NCI-H128 (cell line): Measurements from ENCODE around the gene ZCCHC10.
"Not testable (repeated sequence)": the region's sequence is repeated elsewhere in the genome, so short reads cannot be mapped to it uniquely, and the experiment has no call there.

Experiments used
- DNase-seq: peaks from one replicate; lab custom pipeline; 2025; ENCODE audit not compliant: unreplicated experiment; lab: John Stamatoyannopoulos, UW

Gene ZCCHC10

DNA sequence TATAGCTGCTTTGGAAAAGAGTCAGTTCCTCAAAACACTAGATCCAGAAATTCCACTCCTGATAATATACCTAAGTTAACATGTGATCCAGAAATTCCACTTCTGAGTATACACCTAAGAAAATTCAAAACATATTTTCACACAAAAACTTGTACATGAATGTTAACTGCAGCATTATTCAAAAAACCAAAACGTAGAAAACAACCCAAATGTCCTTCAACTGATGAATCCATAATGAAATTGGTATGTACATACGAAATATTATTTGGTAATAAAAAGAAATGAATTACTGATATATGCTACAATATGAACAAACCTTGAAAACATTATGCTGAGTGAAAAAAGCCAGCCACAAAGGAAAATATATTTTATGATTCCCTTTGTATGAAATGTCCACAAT, 46.4 kb downstream of the ZCCHC10 start:
- DNase-seq = no peak

DNA sequence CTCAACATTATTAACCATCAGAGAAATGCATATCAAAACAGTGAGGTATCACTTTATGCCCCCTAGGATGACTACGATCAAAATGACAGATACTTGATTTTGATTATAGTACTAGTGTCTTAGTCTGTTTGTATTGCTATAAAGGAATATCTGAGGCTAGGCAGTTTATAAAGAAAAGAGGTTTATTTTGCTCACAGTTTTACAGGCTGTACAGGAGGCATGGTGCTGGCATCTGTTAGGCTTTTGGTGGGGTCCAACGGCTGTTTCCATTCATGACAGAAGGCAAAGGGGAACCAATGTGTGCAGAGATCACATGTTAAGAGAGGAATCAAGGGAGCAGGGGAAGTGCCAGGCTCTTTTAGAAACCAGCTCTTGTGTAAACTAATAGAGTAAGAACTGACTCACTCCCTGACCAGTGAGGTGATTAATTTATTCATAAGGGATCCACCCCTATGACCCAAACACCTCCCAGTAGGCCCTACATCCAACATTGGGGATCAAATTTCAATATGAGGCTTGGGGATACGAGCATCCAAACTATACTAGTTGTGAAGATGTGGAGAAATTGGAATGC, 46.9 kb downstream of the ZCCHC10 start:
- DNase-seq = no peak

DNA sequence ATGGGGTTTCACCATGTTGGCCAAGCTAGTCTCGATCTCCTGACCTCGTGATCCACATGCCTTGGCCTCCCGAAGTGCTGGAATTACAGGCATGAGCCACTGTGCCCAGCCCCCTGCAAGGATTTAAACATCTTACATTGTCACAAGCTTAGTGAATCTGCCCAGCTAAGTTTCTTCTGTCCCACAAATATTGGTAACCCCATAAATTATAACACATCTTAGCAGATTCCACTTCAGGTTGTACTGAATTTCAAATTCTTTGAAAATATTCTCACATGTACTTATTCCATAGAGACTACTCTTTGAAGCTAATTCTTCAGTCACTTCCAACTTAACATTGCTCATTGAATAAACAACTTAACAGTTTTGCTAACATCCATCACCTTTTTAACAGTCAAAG, 49.5 kb downstream of the ZCCHC10 start:
- no peak for DNase-seq

DNA sequence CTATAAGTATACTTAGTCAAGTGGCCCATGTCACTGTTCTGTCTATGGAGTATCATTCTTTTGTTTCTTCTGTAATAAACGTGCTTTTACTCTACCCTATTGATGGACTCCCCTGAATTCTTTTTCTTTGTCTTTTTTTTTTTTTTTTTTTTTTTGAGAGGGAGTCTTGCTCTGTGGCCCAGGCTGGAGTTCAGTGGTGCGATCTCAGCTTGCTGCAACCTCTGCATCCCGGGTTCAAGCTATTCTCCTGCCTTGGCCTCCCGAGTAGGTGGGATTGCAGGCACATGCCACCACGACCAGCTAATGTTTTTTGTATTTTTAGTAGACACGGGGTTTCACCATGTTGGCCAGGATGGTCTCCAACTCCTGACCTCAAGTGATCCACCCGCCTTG, 53.9 kb downstream of the ZCCHC10 start:
- not testable (repeated sequence) for DNase-seq

DNA sequence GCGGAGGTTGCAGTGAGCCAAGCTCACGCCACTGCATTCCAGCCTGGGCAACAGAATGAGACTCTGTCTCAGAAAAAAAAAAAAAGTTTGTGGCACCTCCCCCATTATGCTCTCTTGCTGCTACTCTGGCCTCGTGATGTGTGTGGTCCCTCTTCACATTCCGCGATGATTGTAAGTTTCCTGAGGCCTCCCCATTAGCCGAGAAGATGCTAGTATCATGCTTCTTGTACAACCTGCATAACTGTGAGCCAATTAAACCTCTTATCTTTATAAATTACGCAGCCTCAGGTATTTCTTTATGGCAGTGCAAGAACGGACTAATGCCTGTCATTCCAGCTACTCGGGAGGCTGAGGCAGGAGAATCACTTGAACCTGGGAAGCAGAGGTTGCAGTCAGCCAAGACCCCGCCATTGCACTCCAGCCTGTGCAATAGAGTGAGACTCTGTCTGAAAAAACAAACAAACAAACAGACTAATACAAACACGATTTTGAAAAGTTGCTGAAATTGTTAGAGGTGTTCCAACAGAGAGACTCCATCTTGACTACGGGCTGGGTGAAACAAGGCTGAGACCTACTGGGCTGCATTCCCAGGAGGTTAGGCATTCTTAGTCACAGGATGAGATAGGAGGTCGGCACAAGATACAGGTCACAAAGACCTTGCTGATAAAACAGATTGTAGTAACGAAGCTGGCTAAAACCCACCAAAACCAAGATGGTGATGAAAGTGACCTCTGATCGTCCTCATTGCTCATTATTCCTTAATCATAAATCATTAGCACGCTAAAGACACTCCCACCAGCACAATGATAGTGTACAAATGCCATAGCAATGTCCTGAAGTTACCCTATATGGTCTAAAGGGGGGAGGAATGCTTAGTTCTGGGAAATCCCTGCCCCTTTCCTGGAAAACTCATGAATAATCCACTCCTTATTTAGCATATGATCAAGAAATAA, 54.6 kb downstream of the ZCCHC10 start:
- no peak for DNase-seq

DNA sequence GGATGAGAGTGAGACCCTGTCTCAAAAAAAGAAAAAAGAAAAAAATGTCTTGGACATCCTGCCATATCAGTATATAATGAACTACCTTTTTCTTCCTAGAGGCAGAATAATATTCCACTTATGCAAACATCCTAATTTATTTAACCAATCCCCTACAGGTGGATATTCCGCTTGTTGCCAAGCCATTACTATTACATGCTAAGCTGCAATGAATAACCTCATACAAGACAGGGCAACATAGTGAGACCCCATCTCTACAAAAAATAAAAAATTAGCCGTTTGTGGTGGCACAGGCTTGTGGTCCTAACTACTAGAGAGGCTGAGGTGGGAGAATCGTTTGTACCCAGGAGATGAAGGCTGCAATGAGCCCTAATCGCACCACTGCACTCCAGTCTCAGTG, 61.2 kb downstream of the ZCCHC10 start:
- no peak for DNase-seq

DNA sequence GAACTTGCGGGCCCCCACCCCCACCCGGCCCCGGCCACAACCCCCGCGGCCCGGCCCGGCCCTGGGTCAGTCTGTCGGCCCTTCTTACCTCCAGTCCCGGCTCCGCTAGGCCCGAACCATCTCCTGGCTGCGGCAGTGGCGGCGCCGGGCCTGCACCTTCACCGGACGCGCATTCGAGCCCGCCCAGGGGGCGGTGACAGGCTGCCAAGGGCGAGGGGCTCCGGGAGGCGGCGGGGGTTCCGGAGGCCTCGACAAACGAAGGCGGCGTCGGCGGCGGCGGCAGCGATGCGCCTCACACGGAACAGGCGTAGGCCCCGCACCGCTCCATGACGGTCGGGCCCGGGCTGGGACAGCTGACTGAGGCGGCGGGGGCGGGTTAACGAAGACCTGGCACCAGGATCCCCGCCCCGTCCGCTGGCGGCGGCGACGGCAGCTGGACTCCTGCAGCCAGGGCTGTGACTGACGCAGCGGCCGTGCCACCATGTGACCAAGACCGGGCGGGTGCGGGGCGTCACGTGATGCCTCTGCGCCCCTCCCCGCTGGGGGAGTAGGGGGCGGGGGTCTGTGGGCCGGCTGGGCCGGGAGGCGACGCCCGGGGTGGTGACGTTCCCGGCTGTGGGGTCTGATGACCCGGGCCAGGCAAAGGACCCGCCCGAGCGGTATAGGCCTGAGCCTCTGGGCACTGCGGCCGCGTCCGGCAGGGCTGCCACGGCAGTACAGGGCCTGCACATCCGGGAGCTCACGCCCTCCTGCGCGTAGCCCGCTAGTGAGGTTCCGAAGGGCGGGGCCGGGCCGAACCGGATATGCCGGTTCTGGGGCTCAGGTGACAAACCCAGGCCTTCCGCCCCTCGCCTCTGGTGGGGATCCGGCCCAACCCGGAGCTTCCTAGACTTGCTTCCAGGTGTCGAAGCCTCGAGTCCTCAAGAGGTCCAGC, 62.9 kb downstream of the ZCCHC10 start, which contains the start of gene AFF4:
Gene AFF4 (minus strand): TSS at position 464 of the 934 bp plus-strand sequence. CDS start 26,445 bp downstream, outside the sequence.
- DNase-seq = peak; percentile 72

DNA sequence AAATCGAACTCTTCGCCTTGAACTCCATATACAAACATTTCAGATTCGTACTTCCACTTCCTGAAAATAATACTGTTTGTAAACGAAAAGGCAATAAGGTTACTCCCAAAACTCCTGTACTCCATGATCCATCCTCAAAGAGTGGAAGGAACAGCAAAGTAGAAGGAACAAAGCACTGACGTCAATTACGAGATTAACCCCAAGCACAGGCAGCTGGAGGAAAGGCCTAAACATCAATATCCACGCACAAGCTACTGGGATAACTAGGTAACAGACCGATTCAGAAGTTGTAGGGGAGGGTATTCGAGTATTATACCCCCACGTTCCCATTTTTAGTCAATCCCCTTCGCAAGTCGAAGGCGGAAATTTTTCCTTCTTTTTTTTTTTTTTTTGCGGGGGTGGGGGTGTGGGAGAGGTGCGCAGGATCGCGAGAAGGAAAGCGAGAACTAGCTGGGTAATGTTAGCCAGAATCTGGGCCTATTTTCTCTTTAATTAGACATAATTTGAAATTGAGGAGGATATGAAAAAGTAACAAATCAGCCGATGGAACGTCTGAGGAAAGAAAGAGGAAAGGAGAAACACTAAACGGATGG, 63.8 kb downstream of the ZCCHC10 start:
- no peak for DNase-seq

DNA sequence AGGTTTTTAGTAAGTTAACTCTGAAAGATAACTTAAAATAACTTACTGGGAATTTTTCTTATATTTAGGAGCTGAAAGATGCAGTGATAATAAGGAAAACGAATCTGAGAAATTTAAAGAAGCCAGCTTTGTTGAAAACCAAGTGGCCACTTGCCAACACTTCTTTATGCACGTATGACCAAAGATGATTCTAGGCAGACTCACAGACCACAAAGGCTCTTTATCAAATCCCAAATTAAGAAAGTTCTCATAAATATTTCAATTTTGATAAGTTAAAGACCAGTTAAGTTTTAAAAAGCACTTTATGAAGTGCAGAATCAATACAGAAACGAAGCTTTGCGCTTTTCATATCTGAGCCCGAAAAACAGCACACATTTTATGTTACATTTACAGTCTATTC, 64.5 kb downstream of the ZCCHC10 start:
- no peak for DNase-seq

DNA sequence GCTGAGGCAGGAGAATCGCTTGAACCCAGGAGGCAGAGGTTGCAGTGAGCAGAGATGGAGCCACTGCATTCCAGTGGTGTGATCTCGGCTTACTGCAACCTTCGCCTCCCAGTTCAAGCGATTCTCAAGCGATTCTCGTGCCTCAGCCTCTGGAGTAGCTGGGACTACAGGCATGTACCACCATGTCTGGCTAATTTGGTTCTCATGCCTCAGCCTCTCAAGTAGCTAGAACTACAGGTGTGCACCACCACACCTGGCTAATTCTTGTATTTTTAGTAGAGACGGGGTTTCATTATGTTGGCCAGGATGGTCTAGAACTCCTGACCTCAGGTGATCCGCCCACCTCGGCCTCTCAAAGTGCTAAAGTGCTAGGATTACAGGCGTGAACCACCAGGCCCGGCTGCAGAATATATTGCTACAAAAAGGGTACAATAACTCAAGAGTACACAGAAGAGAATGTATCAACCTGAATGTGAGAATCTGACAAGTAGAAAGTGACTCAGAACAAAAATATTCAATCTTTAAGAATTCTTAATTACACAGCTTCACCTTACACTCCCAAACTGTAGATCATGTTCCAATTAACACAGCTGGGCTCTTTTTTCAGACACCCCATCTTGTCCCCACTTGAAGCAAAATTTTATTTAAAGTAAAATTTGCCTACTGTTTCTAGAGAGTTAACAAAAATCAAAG, 65.1 kb downstream of the ZCCHC10 start:
- DNase-seq = not testable (repeated sequence)

DNA sequence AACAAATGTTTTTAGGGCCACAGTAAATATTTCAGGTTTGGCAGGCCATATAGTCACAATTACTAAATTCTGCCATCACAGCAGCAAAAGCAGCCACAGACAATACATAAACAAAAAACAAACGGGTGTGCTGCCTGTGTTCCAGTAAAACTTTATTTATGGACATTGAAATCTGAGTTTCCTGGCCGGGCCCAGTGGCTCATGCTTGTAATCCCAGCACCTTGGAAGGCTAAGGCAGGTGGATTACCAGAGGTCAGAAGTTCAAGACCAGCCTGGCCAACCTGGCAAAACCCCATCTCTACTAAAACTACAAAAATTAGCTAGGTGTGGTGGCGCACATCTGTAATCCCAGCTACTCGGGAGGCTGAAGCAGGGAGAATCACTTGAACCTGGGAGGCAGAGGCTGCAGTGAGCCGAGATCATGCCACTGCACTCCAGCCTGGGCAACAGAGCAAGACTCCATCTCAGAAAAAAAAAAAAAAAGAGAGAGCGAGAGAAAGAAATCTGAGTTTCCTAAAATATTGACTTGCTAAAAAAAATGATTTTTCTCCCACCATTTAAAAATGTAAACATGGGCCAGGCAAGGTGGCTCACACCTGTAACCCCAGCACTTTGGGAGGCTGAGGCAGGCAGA, 70.1 kb downstream of the ZCCHC10 start:
- DNase-seq = not testable (repeated sequence)

DNA sequence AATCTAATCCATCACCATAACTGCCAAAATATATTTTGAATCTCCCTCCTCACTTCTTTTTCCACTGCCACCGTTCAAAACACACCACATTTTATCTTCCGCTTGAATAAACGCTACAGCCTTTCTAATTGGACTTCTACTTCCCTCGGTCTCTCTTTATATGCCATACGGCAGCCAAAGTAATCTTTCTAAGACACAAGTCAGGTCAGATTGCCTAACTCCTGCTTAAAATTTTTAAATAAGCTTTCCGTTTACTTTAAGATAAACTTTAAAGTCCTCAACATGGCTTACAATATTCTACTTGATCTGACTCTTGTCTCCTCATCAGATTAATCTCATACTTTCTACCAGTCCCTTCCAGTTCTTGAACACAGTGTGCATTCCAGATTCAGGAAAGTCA, 72.6 kb downstream of the ZCCHC10 start:
- no peak for DNase-seq

DNA sequence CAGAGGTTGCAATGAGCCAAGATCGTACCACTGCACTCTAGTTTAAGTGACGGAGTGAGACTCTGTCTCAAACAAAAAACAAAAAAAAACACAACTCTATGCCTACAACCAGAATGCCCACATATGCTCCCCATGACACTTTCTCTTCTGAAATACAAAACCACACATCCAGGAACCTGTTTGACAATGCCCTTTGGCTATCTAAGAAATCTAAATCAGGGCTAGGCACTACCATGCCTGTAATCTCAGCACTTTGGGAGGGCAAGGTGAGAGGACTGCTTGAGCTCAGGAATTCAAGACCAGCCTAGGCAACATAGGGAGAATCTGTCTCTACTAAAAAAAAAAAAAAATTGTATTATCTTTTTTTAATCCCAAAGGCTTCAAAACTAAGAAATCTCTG, 73.5 kb downstream of the ZCCHC10 start:
- no peak for DNase-seq

DNA sequence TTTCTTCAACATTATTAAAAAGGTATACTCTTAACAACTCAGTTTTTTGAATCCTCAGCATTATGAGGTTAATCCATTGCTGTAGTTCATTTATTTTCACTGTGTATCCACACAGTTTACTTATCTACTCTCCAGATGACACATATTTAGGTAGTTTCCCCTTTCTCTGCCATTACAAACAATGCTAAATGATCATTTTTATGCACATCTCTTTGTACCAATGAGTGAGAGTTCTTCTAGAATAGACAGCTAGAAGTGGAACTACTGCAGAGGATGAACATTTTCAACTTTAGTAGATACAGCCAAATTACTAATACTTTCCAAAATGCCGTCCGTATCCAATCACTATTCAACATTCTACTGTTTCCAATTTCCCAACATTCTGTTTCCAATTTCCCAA, 74.5 kb downstream of the ZCCHC10 start:
- DNase-seq = no peak

DNA sequence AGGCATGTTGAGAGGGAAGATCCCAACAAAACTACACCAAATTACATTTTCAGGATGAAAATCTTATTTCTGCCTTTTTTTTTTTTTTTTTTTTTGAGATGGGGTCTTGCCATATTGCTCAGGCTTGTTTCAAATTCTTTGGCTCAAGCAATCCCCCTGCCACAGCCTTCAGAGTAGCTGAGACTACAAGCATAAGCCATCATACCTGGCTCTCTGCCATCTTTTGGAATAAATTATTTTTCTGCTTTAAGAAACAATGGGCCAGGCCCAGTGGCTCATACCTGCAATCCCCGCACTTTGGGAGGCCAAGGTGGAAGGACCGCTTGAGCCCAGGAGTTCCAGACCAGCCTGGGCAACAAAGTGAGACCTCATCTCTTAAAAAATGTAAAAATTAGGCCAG, 77.2 kb downstream of the ZCCHC10 start:
- no peak for DNase-seq

DNA sequence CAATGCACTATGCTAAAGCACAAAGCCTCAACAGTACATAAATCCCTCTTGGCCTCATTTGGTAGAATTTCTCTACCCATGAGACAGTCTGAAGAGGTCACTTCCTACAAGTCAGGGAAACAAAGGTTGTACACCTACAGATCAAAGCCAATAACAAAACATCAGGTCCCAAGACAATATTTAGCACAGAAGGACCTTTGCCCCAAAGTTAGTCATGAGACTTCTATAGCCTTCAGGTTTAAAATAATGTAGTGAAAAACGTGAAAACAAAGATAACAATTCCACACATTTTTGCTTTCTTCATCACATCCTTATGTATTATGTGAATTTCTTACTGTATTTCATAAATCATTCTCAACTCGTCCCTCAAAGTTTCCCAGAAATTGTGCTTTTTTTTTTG, 78.7 kb downstream of the ZCCHC10 start:
- no peak for DNase-seq
